PFSK-1 (cell line): ENCODE data around the gene PDSS1.

Experiments
- FOXP2 ChIP-seq: optimal IDR thresholded peaks from 2 replicates; pipeline ENCODE3; 2011; ENCODE audit warnings: borderline replicate concordance, control low read depth, inconsistent platforms; ENCODE audit not compliant: insufficient read depth; ENCODE audit errors: extremely low read length, extremely low read depth
- POLR2AphosphoS5 ChIP-seq: IDR thresholded peaks from 2 replicates; pipeline ENCODE4 v1.6.1; 2012; ENCODE audit warnings: low read depth, mild to moderate bottlenecking, control low read depth, low read length, moderate library complexity
- REST ChIP-seq, 2 experiments: IDR thresholded peaks; 2 replicates each; pipeline versions ENCODE4 v1.6.1 to v1.8.0; 2011 to 2012; ENCODE audit warnings: low read depth in 2 of 2, low read length in 2 of 2, control low read depth in 1 of 2, inconsistent platforms in 1 of 2, mild to moderate bottlenecking in 1 of 2, moderate library complexity in 1 of 2; ENCODE audit not compliant: insufficient read depth in 1 of 2
- SIN3A ChIP-seq: IDR thresholded peaks from 2 replicates; pipeline ENCODE4 v1.6.1; 2012; ENCODE audit warnings: mild to moderate bottlenecking, low read length, moderate library complexity, borderline replicate concordance; ENCODE audit not compliant: insufficient read depth
- TAF1 ChIP-seq: IDR thresholded peaks from 2 replicates; pipeline ENCODE4 v1.6.1; 2012; ENCODE audit warnings: low read length, control low read depth, borderline replicate concordance; ENCODE audit not compliant: insufficient read depth

The PDSS1 gene

GRCh38 chr10:26697922-26698608 is 564 bp downstream of the PDSS1 start:
- TF ChIP-seq FOXP2 (no peak), TAF1 (no peak), SIN3A (no peak), REST (IDR thresholded peaks at IDR 0.05; ENCODE audit: insufficient read depth in 1 of 2, low read depth in 2 of 2, low read length in 2 of 2) (no peak)

- no peak for TF ChIP-seq REST (IDR thresholded peaks at IDR 0.05; ENCODE audit: insufficient read depth in 1 of 2, low read depth in 2 of 2, low read length in 2 of 2)
- TF ChIP-seq SIN3A = no peak
Measured at GRCh38 chr10:26698909-26699308, 1.4 kb downstream of the PDSS1 start.

- TF ChIP-seq TAF1 = no peak
- no peak for TF ChIP-seq POLR2AphosphoS5
- no peak for TF ChIP-seq SIN3A
- TF ChIP-seq REST (IDR thresholded peaks at IDR 0.05; ENCODE audit: insufficient read depth in 1 of 2, low read depth in 2 of 2, low read length in 2 of 2) = no peak
- TF ChIP-seq FOXP2 = no peak
Measured at GRCh38 chr10:26699631-26700030, 2.1 kb downstream of the PDSS1 start.

- no peak for TF ChIP-seq REST (IDR thresholded peaks at IDR 0.05; ENCODE audit: insufficient read depth in 1 of 2, low read depth in 2 of 2, low read length in 2 of 2)
- no peak for TF ChIP-seq FOXP2
- no peak for TF ChIP-seq POLR2AphosphoS5
- TF ChIP-seq TAF1 = no peak
- TF ChIP-seq SIN3A = no peak
Measured at GRCh38 chr10:26700884-26701630, 3.6 kb downstream of the PDSS1 start.

- no peak for TF ChIP-seq REST (IDR thresholded peaks at IDR 0.05; ENCODE audit: insufficient read depth in 1 of 2, low read depth in 2 of 2, low read length in 2 of 2)
Measured at GRCh38 chr10:26703096-26703495, 5.6 kb downstream of the PDSS1 start.
